Gastroesophageal sphincter (tissue), 4 donors: ENCODE data around the gene MPHOSPH8. TPM values are rescaled to one million over a fixed set of nuclear protein-coding genes. Genes with fewer than 3 reads are reported as not detected.
"Not testable (repeated sequence)": the region's sequence is repeated elsewhere in the genome, so short reads cannot be mapped to it uniquely, and the experiment has no call there.

Experiments
- ATAC-seq: fragments of 150-250 bp; one replicate; pipeline ENCODE4 v1.9.1; 2016; ENCODE audit warnings: mild to moderate bottlenecking, moderate library complexity
- H3K27ac ChIP-seq, 4 donors: fragments of 200-600 bp; sonication (generic) in 3 of 4; 1 replicate in 3 of 4; 2 replicates in 1 of 4; pipeline ENCODE4 v1.5.1; 2016 to 2019
- H3K27me3 ChIP-seq: fragments of 200-600 bp; sonication (generic); one replicate; pipeline ENCODE4 v1.5.1; 2019
- H3K36me3 ChIP-seq, 2 donors: fragments of 200-600 bp; sonication (generic); one replicate each; pipeline ENCODE4 v1.5.1; 2019; ENCODE audit warnings: control low read depth in 1 of 2
- H3K4me1 ChIP-seq, 3 donors: fragments of 200-600 bp; sonication (generic); 1 replicate in 2 of 3; 2 replicates in 1 of 3; pipeline ENCODE4 v1.5.1; 2016 to 2019; ENCODE audit warnings: control low read depth in 2 of 3
- H3K4me3 ChIP-seq, 2 donors: fragments of 200-600 bp; sonication (generic); one replicate each; pipeline ENCODE4 v1.5.1; 2019; ENCODE audit warnings: mild to moderate bottlenecking in 1 of 2, moderate library complexity in 1 of 2
- H3K9me3 ChIP-seq, 3 donors: fragments of 200-600 bp; sonication (generic); one replicate each; pipeline ENCODE4 v1.5.1; 2017 to 2019; ENCODE audit warnings: control low read depth in 2 of 3
- EP300 ChIP-seq: sonication (generic); formaldehyde crosslinking; IDR thresholded peaks from one replicate; pipeline ENCODE4 v1.6.1; 2017; ENCODE audit warnings: antibody characterized with exemption, mild to moderate bottlenecking
- POLR2A ChIP-seq, 2 donors: fragments of 450-650 bp; IDR thresholded peaks; one replicate each; pipeline ENCODE4 v1.6.1; 2017; ENCODE audit warnings: antibody characterized with exemption in 2 of 2, mild to moderate bottlenecking in 2 of 2, moderate library complexity in 1 of 2
- POLR2AphosphoS5 ChIP-seq: sonication (generic); formaldehyde crosslinking; IDR thresholded peaks from one replicate; pipeline ENCODE4 v1.6.1; 2017; ENCODE audit warnings: antibody characterized with exemption
- WGBS, 2 donors: methylation state at CpG; one replicate each; pipeline ENCODE4 v1.1.5; 2018; ENCODE audit warnings: low coverage in 1 of 2; 5-methylcytosine and 5-hydroxymethylcytosine counted together
- total RNA-seq, 4 donors: library from RNA; depleted of rRNA; stranded (reverse); fragments of >200 nt; gene quantifications; one replicate each; pipeline ENCODE4 v1.1.0, GENCODE V29; 2016
- TF ChIP-seq, protein P1 (sequence below), 4 experiments: fragments of 200-600 bp in 2 of 4; fragments of 450-650 bp in 2 of 4; sonication (generic) in 1 of 4; IDR thresholded peaks; one replicate each; pipeline ENCODE4 v1.5.1; 2017 to 2019; ENCODE audit warnings: antibody characterized with exemption in 4 of 4, mild to moderate bottlenecking in 2 of 4, moderate library complexity in 2 of 4

The MPHOSPH8 gene
- total RNA-seq, 4 donors from 2014 or later = 36.1 to 49.8 (median 42.3) TPM

DNA sequence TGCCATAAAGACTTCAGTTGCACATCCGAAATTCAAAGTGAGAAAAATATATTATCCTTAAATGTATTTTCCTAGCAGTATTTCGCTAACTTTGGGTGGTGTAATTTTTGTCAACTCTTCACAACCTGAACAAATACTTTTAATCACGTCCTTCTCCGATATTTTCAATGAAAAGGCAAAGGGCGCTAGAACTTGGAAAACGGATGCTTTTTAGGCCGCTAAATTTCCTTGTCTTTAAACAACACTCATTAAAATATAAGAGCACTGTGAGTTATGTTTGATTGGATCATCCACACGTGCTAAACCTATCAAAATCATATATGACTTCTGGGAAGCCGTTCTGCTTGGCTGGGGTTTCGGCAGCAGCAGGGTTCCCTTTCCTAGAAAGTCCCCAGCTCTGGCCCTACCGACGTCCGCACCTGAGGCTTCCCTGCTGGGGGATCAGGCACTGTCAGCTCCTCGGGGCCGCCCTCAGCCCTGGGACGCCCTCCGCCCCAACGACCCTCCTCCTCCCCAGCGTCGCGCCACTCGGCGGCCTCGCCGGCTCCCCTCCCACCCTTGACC lies 462 bp upstream of the MPHOSPH8 start:
- no peaks in the 10 kb centered on the region for H3K27me3 ChIP-seq
- peak; percentile 61 for ATAC-seq
- H3K27ac ChIP-seq = peak overlapping the region; percentile 90 to 96 (median 93)
- H3K36me3 ChIP-seq = peaks cover 0 to 6% of the 10 kb centered on the region in 2 donors
- 25 to 35% methylated on average over 9 to 12 of the region's 25 CpGs for WGBS, 2 donors
- H3K4me1 ChIP-seq = peaks cover 0 to 42% (median 9%) of the 10 kb centered on the region in 3 donors
- TF ChIP-seq EP300 (no peak), POLR2A (IDR thresholded peaks at IDR 0.05) (no peak), POLR2AphosphoS5 (no peak)
- TF ChIP-seq, protein P1, sequence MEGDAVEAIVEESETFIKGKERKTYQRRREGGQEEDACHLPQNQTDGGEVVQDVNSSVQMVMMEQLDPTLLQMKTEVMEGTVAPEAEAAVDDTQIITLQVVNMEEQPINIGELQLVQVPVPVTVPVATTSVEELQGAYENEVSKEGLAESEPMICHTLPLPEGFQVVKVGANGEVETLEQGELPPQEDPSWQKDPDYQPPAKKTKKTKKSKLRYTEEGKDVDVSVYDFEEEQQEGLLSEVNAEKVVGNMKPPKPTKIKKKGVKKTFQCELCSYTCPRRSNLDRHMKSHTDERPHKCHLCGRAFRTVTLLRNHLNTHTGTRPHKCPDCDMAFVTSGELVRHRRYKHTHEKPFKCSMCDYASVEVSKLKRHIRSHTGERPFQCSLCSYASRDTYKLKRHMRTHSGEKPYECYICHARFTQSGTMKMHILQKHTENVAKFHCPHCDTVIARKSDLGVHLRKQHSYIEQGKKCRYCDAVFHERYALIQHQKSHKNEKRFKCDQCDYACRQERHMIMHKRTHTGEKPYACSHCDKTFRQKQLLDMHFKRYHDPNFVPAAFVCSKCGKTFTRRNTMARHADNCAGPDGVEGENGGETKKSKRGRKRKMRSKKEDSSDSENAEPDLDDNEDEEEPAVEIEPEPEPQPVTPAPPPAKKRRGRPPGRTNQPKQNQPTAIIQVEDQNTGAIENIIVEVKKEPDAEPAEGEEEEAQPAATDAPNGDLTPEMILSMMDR (IDR thresholded peaks at IDR 0.05) = no peak
- peak overlapping the region; percentile 85 for H3K4me3 ChIP-seq
- no peaks in the 10 kb centered on the region for H3K9me3 ChIP-seq

- H3K4me3 ChIP-seq = peak overlapping the region; percentile 85
- TF ChIP-seq POLR2AphosphoS5 (no peak), POLR2A (IDR thresholded peaks at IDR 0.05) (no peak), EP300 (no peak)
- TF ChIP-seq, protein P1 (IDR thresholded peaks at IDR 0.05) = no peak
- 0% methylated on average over 8 to 12 of the region's 12 CpGs for WGBS, 2 donors
- H3K36me3 ChIP-seq = peaks cover 0 to 7% of the 10 kb centered on the region in 2 donors
- peak overlapping the region; percentile 90 to 96 (median 93) for H3K27ac ChIP-seq
- peaks cover 0 to 50% (median 9%) of the 10 kb centered on the region in 3 donors for H3K4me1 ChIP-seq
- peak; percentile 39 for ATAC-seq
- no peaks in the 10 kb centered on the region for H3K9me3 ChIP-seq
- H3K27me3 ChIP-seq = no peaks in the 10 kb centered on the region
These were observed 839 bp downstream of the MPHOSPH8 start for GRCh38 chr13:19634256-19634740.

DNA sequence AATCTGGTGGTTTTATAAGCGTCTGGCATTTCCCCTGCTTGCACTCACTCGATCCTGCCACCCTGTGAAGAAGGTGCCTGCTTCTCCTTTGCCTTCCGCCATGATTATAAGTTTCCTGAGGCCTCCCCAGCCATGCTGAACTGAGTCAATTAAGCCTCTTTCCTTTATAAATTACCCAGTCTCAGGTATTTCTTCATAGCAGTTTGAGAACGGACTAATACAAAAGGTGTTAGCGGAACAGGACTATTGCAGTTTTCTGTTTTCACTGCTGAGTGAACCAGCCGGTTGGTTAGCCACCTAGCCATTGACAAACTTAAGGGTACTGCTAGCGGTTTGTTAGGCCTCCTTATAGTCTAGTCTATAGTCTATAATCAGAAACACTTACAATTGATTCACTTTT lies 2.5 kb downstream of the MPHOSPH8 start:
- not testable (repeated sequence) for H3K4me3 ChIP-seq
- WGBS, 2 donors = 100% methylated on average over 3 to 7 of the region's 7 CpGs

DNA sequence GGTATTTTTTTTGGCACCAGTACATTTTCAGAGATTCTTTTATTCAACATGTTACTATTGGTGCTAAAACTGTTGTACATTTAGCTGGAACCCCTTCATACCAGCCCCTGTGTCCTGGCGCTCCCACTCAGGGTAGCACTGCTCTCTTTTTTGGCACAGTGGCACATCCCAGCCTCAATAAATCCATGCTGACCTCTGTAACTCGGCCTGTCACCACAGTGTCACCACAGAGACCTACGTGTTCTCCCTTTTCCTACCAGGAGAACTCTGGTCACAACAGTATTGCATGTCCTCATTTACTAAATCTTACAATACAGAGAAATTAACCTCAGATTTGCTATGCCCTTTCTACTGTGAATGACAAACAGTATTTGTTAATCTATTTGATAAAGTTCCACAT lies 10.2 kb downstream of the MPHOSPH8 start:
- ATAC-seq = no peak
- H3K27me3 ChIP-seq = no peaks in the 10 kb centered on the region
- no peak overlapping the region for H3K27ac ChIP-seq
- peaks cover 0 to 58% of the 10 kb centered on the region in 2 donors for H3K36me3 ChIP-seq
- TF ChIP-seq EP300 (no peak), POLR2A (IDR thresholded peaks at IDR 0.05) (no peak), POLR2AphosphoS5 (no peak)
- no peak overlapping the region for H3K4me3 ChIP-seq
- no peaks in the 10 kb centered on the region for H3K9me3 ChIP-seq
- peaks cover 0 to 21% (median 0%) of the 10 kb centered on the region in 3 donors for H3K4me1 ChIP-seq
- WGBS, 2 donors = 90 to 95% methylated on average over 3 of the region's 3 CpGs

More for the DNA sequence above, 2.5 kb downstream of the MPHOSPH8 start:
- not testable (repeated sequence) for H3K27ac ChIP-seq, ATAC-seq, H3K9me3 ChIP-seq, H3K27me3 ChIP-seq, H3K36me3 ChIP-seq
- peaks cover 0 to 55% (median 9%) of the 10 kb centered on the region in 3 donors for H3K4me1 ChIP-seq

- Histone ChIP-seq H3K27ac (no peak overlapping the region), H3K36me3 (peaks cover 0 to 71% of the 10 kb centered on the region in 2 donors), H3K4me1 (peaks cover 0 to 9% (median 0%) of the 10 kb centered on the region in 3 donors), H3K4me3 (no peak overlapping the region), H3K9me3 (no peaks in the 10 kb centered on the region), H3K27me3 (no peaks in the 10 kb centered on the region)
- ATAC-seq = no peak
- WGBS, 2 donors = 60% methylated on average over 1 of the region's 2 CpGs; no CpG with 5 or more reads in 1 of the 2 donors
- TF ChIP-seq EP300 (no peak), POLR2A (IDR thresholded peaks at IDR 0.05) (no peak), POLR2AphosphoS5 (no peak)
- TF ChIP-seq, protein P1 (IDR thresholded peaks at IDR 0.05) = no peak
These were observed 11.5 kb downstream of the MPHOSPH8 start for GRCh38 chr13:19645000-19645399.

GRCh38 chr13:19646063-19646462 lies 12.6 kb downstream of the MPHOSPH8 start:
- H3K36me3 ChIP-seq = peaks cover 0 to 81% of the 10 kb centered on the region in 2 donors
- no peaks in the 10 kb centered on the region for H3K9me3 ChIP-seq
- WGBS, 2 donors = 74 to 75% methylated on average over 3 to 4 of the region's 4 CpGs
- ATAC-seq = no peak
- TF ChIP-seq POLR2AphosphoS5 (no peak), EP300 (no peak), POLR2A (IDR thresholded peaks at IDR 0.05) (no peak)
- TF ChIP-seq, protein P1 (IDR thresholded peaks at IDR 0.05) = no peak
- peaks cover 0 to 9% (median 0%) of the 10 kb centered on the region in 3 donors for H3K4me1 ChIP-seq
- H3K27ac ChIP-seq = no peak overlapping the region
- no peak overlapping the region for H3K4me3 ChIP-seq
- no peaks in the 10 kb centered on the region for H3K27me3 ChIP-seq
